HG03354 (cell line): ENCODE results near the gene AGFG2.
"Not testable (repeated sequence)": the region's sequence is repeated elsewhere in the genome, so short reads cannot be mapped to it uniquely, and the experiment has no call there.

ENCODE experiments used
- ATAC-seq: cut with Tn5 transposase; IDR thresholded peaks from one replicate; pipeline ENCODE4 v1.9.1; 2021; ENCODE audit warnings: mild to moderate bottlenecking; ENCODE audit not compliant: unreplicated experiment, poor library complexity, severe bottlenecking

The AGFG2 gene

GRCh38 chr7:100538654-100539435 lies at the start of gene AGFG2:
TSS of gene AGFG2 (plus strand) at chr7:100539203. CDS start at chr7:100539347, 144 bp downstream.
- ATAC-seq: peak; percentile 96

- ATAC-seq: no peak
Measured at GRCh38 chr7:100489824-100490223, 49.2 kb upstream of the AGFG2 start.

GRCh38 chr7:100490483-100491191 lies 48.4 kb upstream of the AGFG2 start:
- no peak for ATAC-seq

- no peak for ATAC-seq
Measured at GRCh38 chr7:100491192-100491578, 47.8 kb upstream of the AGFG2 start.

GRCh38 chr7:100492738-100493475 lies 46.1 kb upstream of the AGFG2 start:
- ATAC-seq: no peak

- no peak for ATAC-seq
Measured at GRCh38 chr7:100493476-100494264, 45.3 kb upstream of the AGFG2 start.

GRCh38 chr7:100496509-100496908 lies 42.5 kb upstream of the AGFG2 start:
- ATAC-seq: no peak

- not testable (repeated sequence) for ATAC-seq
Measured at GRCh38 chr7:100500743-100501142, 38.3 kb upstream of the AGFG2 start.

- ATAC-seq: not testable (repeated sequence)
Measured at GRCh38 chr7:100504031-100504430, 35.0 kb upstream of the AGFG2 start.

GRCh38 chr7:100504887-100505611 lies 34.0 kb upstream of the AGFG2 start:
- no peak for ATAC-seq

GRCh38 chr7:100506356-100506923 lies 32.6 kb upstream of the AGFG2 start:
- ATAC-seq: no peak

- ATAC-seq: no peak
Measured at GRCh38 chr7:100509231-100509630, 29.8 kb upstream of the AGFG2 start.

- ATAC-seq: no peak
Measured at GRCh38 chr7:100510437-100511239, 28.4 kb upstream of the AGFG2 start.

GRCh38 chr7:100513212-100513810 lies 25.7 kb upstream of the AGFG2 start:
- no peak for ATAC-seq

GRCh38 chr7:100515072-100515532 lies 23.9 kb upstream of the AGFG2 start:
- ATAC-seq: no peak

- ATAC-seq: no peak
Measured at GRCh38 chr7:100516135-100516812, 22.7 kb upstream of the AGFG2 start.

- no peak for ATAC-seq
Measured at GRCh38 chr7:100517305-100517704, 21.7 kb upstream of the AGFG2 start.
